ENCODE results near the gene DACH1. TPM values are rescaled to one million over a fixed set of nuclear protein-coding genes. Genes with fewer than 3 reads are reported as not detected.

DACH1 gene
- total and polyA plus RNA-seq, 2 of the 8 experiments (the other 6 are each of a cell fraction or from before 2014, with no cell fraction given): 0.12 to 0.67 TPM

DNA sequence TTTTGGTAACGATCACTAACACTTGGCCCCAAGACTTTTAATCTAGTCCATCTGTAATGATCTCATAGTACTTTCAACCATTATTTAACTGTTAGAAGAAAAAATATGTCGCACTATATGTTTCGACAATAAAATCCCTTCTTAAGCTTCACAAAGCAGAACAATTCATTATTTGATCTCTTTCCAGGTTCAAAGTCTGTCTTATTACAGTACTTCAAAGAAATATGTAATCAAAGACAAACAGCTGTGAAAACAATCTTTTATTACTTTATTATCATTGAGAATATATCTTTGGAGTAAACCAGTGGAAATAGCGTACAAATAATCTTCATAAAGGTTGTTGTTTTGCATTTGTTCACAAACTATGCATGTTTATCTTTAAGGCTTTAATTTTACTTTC is 93.5 kb downstream of the DACH1 start:
- H2BK12ac ChIP-seq (ENCODE audit: low read depth, low read length): no peak overlapping the region
- no peak overlapping the region for H2BK5ac ChIP-seq (ENCODE audit: low read depth, low read length)
- H3K23me2 ChIP-seq (ENCODE audit: low read depth, low read length): no peaks in the 10 kb centered on the region
- H3K79me1 ChIP-seq (ENCODE audit: low read depth, low read length): no peaks in the 10 kb centered on the region
- no peak overlapping the region for H2BK20ac ChIP-seq (ENCODE audit: low read length)
- H3K36me3 ChIP-seq (ENCODE audit: control insufficient read depth in 2 of 4, insufficient read depth in 4 of 4, low read length in 3 of 4): no peaks in the 10 kb centered on the region
- H4K20me1 ChIP-seq (replicated peaks in 1 of 2; ENCODE audit: control insufficient read depth in 1 of 2, insufficient read depth in 2 of 2, low read length in 2 of 2): no peaks in the 10 kb centered on the region
- no peak overlapping the region for H3K9ac ChIP-seq (replicated peaks in 1 of 4; ENCODE audit: extremely low read depth in 1 of 4, low read depth in 3 of 4, low read length in 3 of 4)
- H3K56ac ChIP-seq (replicated peaks; ENCODE audit: insufficient read length, low read depth, low read length): no peak overlapping the region
- no peak overlapping the region for H2BK15ac ChIP-seq (ENCODE audit: low read length)
- no peaks in the 10 kb centered on the region for H3K9me3 ChIP-seq (ENCODE audit: insufficient read depth in 2 of 2, low read depth in 1 of 2, low read length in 1 of 2)
- H2AFZ ChIP-seq (ENCODE audit: low read length): no peak overlapping the region
- CTCF ChIA-PET (ENCODE audit: partially characterized antibody): no interaction called here
- H3K79me2 ChIP-seq (ENCODE audit: control insufficient read depth in 1 of 2, insufficient read depth in 2 of 2, low read length in 2 of 2): no peaks in the 10 kb centered on the region
- no peak overlapping the region for H4K91ac ChIP-seq (replicated peaks; ENCODE audit: insufficient read length, low read length)
- H3K4ac ChIP-seq (replicated peaks; ENCODE audit: insufficient read length, low read depth, low read length): no peak overlapping the region
- no peaks in the 10 kb centered on the region for H3K4me1 ChIP-seq (replicated peaks in 1 of 4; ENCODE audit: control insufficient read depth in 3 of 4, insufficient read depth in 4 of 4, low read length in 3 of 4)
- no peak for FAIRE-seq
- DNase-seq (ENCODE audit: low read depth in 1 of 2, low spot score in 2 of 2): no peak
- H3K18ac ChIP-seq (ENCODE audit: extremely low read depth, low read length): no peak overlapping the region
- no peak overlapping the region for H3K4me2 ChIP-seq (ENCODE audit: insufficient read depth in 1 of 2, low read depth in 2 of 2, low read length in 2 of 2)
- 97% methylated on average over 4 of the region's 4 CpGs; no CpG with 5 or more reads in 1 of the 2 experiments for WGBS, 2 experiments (ENCODE audit: extremely low coverage in 1 of 2, insufficient coverage in 1 of 2, insufficient read length in 1 of 2, insufficient replicate concordance in 2 of 2, low coverage in 1 of 2, low lambda C conversion rate in 2 of 2, missing lambda C conversion rate in 1 of 2)
- no peak overlapping the region for H3K23ac ChIP-seq (ENCODE audit: insufficient read length)
- no peak overlapping the region for H2AK5ac ChIP-seq (ENCODE audit: low read depth, low read length)
- no peak overlapping the region for H4K8ac ChIP-seq (ENCODE audit: extremely low read depth, insufficient read depth, low read length)
- H2BK120ac ChIP-seq (replicated peaks; ENCODE audit: low read depth, low read length): no peak overlapping the region
- POLR2A ChIA-PET (ENCODE audit: partially characterized antibody): no interaction called here
- no peak overlapping the region for H4K5ac ChIP-seq (ENCODE audit: insufficient read length, low read depth, low read length)
- H3K4me3 ChIP-seq (ENCODE audit: extremely low read depth in 1 of 4, insufficient read depth in 2 of 4, low read depth in 3 of 4, low read length in 4 of 4): no peak overlapping the region
- no peak overlapping the region for H3K14ac ChIP-seq (ENCODE audit: insufficient read length)
- H3K27ac ChIP-seq (ENCODE audit: low read depth, low read length): no peak overlapping the region
- H3K27me3 ChIP-seq (replicated peaks in 1 of 4; ENCODE audit: control insufficient read depth in 3 of 4, extremely low read depth in 1 of 4, insufficient read depth in 3 of 4, low read length in 3 of 4): no peaks in the 10 kb centered on the region
- no peak for TF ChIP-seq CREB1 (IDR thresholded peaks at IDR 0.05)
- no peak for TF ChIP-seq CTBP2 (IDR thresholded peaks at IDR 0.05; ENCODE audit: borderline replicate concordance, insufficient read depth, insufficient read length, low read length)
- no peak for TF ChIP-seq POLR2AphosphoS5 (IDR thresholded peaks at IDR 0.05; ENCODE audit: low read depth, low read length)
- TF ChIP-seq CEBPB (IDR thresholded peaks at IDR 0.05; ENCODE audit: low read depth, low read length): no peak
- no peak for TF ChIP-seq RFX5 (IDR thresholded peaks at IDR 0.05; ENCODE audit: borderline replicate concordance, low read depth, low read length)
- TF ChIP-seq ZNF274 (IDR thresholded peaks at IDR 0.05; ENCODE audit: borderline replicate concordance, extremely low read depth, low read length): no peak
- no peak for TF ChIP-seq FOSL1 (IDR thresholded peaks at IDR 0.05; ENCODE audit: insufficient read depth, low read depth, low read length)
- no peak for TF ChIP-seq BCL11A (IDR thresholded peaks at IDR 0.05; ENCODE audit: low read depth in 2 of 2, low read length in 2 of 2)
- no peak for TF ChIP-seq JUN (IDR thresholded peaks at IDR 0.05; ENCODE audit: low read depth, low read length)
- TF ChIP-seq ATF2 (IDR thresholded peaks at IDR 0.05; ENCODE audit: low read length): no peak
- no peak for TF ChIP-seq CBX8 (IDR thresholded peaks at IDR 0.05; ENCODE audit: borderline replicate concordance, low read depth, low read length)

Measured in H1 (cell line).